ENCODE results near the gene TYK2.

GRCh38 chr19:10399878-10400277 is 19.5 kb upstream of the TYK2 start:
- TF ChIP-seq, protein P1, sequence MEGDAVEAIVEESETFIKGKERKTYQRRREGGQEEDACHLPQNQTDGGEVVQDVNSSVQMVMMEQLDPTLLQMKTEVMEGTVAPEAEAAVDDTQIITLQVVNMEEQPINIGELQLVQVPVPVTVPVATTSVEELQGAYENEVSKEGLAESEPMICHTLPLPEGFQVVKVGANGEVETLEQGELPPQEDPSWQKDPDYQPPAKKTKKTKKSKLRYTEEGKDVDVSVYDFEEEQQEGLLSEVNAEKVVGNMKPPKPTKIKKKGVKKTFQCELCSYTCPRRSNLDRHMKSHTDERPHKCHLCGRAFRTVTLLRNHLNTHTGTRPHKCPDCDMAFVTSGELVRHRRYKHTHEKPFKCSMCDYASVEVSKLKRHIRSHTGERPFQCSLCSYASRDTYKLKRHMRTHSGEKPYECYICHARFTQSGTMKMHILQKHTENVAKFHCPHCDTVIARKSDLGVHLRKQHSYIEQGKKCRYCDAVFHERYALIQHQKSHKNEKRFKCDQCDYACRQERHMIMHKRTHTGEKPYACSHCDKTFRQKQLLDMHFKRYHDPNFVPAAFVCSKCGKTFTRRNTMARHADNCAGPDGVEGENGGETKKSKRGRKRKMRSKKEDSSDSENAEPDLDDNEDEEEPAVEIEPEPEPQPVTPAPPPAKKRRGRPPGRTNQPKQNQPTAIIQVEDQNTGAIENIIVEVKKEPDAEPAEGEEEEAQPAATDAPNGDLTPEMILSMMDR (IDR thresholded peaks at IDR 0.05), result no peak
- TF ChIP-seq SP1 (CRISPR knock-in tag; conservative IDR thresholded peaks at IDR 0.05) (no peak), MAX (CRISPR knock-in tag; IDR thresholded peaks at IDR 0.05) (no peak), JUN (CRISPR knock-in tag; IDR thresholded peaks at IDR 0.05) (no peak), TP53 (CRISPR knock-in tag; IDR thresholded peaks at IDR 0.05) (no peak), MXD4 (CRISPR knock-in tag; IDR thresholded peaks at IDR 0.05; ENCODE audit: borderline replicate concordance) (no peak), ATF6 (CRISPR knock-in tag; IDR thresholded peaks at IDR 0.05) (no peak), PREB (CRISPR knock-in tag; IDR thresholded peaks at IDR 0.05; ENCODE audit: borderline replicate concordance) (no peak), ZNF317 (CRISPR knock-in tag; IDR thresholded peaks at IDR 0.05; ENCODE audit: borderline replicate concordance, low read depth) (no peak)
- TF ChIP-seq, protein P2, sequence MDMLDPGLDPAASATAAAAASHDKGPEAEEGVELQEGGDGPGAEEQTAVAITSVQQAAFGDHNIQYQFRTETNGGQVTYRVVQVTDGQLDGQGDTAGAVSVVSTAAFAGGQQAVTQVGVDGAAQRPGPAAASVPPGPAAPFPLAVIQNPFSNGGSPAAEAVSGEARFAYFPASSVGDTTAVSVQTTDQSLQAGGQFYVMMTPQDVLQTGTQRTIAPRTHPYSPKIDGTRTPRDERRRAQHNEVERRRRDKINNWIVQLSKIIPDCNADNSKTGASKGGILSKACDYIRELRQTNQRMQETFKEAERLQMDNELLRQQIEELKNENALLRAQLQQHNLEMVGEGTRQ (CRISPR knock-in tag; IDR thresholded peaks at IDR 0.05), result no peak
- TF ChIP-seq, protein P3, sequence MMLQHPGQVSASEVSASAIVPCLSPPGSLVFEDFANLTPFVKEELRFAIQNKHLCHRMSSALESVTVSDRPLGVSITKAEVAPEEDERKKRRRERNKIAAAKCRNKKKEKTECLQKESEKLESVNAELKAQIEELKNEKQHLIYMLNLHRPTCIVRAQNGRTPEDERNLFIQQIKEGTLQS (CRISPR knock-in tag; conservative IDR thresholded peaks at IDR 0.05), result no peak
- TF ChIP-seq, protein P4, sequence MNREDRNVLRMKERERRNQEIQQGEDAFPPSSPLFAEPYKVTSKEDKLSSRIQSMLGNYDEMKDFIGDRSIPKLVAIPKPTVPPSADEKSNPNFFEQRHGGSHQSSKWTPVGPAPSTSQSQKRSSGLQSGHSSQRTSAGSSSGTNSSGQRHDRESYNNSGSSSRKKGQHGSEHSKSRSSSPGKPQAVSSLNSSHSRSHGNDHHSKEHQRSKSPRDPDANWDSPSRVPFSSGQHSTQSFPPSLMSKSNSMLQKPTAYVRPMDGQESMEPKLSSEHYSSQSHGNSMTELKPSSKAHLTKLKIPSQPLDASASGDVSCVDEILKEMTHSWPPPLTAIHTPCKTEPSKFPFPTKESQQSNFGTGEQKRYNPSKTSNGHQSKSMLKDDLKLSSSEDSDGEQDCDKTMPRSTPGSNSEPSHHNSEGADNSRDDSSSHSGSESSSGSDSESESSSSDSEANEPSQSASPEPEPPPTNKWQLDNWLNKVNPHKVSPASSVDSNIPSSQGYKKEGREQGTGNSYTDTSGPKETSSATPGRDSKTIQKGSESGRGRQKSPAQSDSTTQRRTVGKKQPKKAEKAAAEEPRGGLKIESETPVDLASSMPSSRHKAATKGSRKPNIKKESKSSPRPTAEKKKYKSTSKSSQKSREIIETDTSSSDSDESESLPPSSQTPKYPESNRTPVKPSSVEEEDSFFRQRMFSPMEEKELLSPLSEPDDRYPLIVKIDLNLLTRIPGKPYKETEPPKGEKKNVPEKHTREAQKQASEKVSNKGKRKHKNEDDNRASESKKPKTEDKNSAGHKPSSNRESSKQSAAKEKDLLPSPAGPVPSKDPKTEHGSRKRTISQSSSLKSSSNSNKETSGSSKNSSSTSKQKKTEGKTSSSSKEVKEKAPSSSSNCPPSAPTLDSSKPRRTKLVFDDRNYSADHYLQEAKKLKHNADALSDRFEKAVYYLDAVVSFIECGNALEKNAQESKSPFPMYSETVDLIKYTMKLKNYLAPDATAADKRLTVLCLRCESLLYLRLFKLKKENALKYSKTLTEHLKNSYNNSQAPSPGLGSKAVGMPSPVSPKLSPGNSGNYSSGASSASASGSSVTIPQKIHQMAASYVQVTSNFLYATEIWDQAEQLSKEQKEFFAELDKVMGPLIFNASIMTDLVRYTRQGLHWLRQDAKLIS (CRISPR knock-in tag; IDR thresholded peaks at IDR 0.05; ENCODE audit: borderline replicate concordance), result no peak
- TF ChIP-seq, protein P5, sequence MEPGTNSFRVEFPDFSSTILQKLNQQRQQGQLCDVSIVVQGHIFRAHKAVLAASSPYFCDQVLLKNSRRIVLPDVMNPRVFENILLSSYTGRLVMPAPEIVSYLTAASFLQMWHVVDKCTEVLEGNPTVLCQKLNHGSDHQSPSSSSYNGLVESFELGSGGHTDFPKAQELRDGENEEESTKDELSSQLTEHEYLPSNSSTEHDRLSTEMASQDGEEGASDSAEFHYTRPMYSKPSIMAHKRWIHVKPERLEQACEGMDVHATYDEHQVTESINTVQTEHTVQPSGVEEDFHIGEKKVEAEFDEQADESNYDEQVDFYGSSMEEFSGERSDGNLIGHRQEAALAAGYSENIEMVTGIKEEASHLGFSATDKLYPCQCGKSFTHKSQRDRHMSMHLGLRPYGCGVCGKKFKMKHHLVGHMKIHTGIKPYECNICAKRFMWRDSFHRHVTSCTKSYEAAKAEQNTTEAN (CRISPR knock-in tag; IDR thresholded peaks at IDR 0.05), result no peak
